AG20443 (cell line): Measurements from ENCODE around the gene LMOD2.
A peak's percentile ranks its signal among the peaks of the same experiment; 100 is the strongest.

Source experiments
- DNase-seq: peaks from one replicate; pipeline ENCODE4 v3.0.0; 2012; ENCODE audit warnings: low spot score, mixed read lengths

The LMOD2 gene

GRCh38 chr7:123639631-123640030, 16.0 kb upstream of the LMOD2 start:
- no peak for DNase-seq

- no peak for DNase-seq
Observed at GRCh38 chr7:123640583-123640982, 15.1 kb upstream of the LMOD2 start.

- no peak for DNase-seq
Observed at GRCh38 chr7:123641901-123642300, 13.8 kb upstream of the LMOD2 start.

- peak; percentile 40 for DNase-seq
Observed at GRCh38 chr7:123643495-123644441, 11.9 kb upstream of the LMOD2 start.

GRCh38 chr7:123645516-123645915, 10.2 kb upstream of the LMOD2 start:
- no peak for DNase-seq

- DNase-seq = no peak
Observed at GRCh38 chr7:123647106-123647730, 8.4 kb upstream of the LMOD2 start.

- DNase-seq = peak; percentile 20
Observed at GRCh38 chr7:123649964-123650363, 5.7 kb upstream of the LMOD2 start.

- no peak for DNase-seq
Observed at GRCh38 chr7:123650595-123650994, 5.1 kb upstream of the LMOD2 start.

- DNase-seq = no peak
Observed at GRCh38 chr7:123652406-123652805, 3.3 kb upstream of the LMOD2 start.

- no peak for DNase-seq
Observed at GRCh38 chr7:123653162-123653561, 2.5 kb upstream of the LMOD2 start.

GRCh38 chr7:123656544-123657303, 1.1 kb downstream of the LMOD2 start:
- no peak for DNase-seq

- no peak for DNase-seq
Observed at GRCh38 chr7:123657304-123657685, 1.6 kb downstream of the LMOD2 start.

GRCh38 chr7:123658023-123658422, 2.4 kb downstream of the LMOD2 start:
- no peak for DNase-seq

- no peak for DNase-seq
Observed at GRCh38 chr7:123660514-123661354, 5.1 kb downstream of the LMOD2 start.

GRCh38 chr7:123661765-123662164, 6.1 kb downstream of the LMOD2 start:
- no peak for DNase-seq

- DNase-seq = no peak
Observed at GRCh38 chr7:123662293-123662692, 6.6 kb downstream of the LMOD2 start.

GRCh38 chr7:123662755-123663154, 7.1 kb downstream of the LMOD2 start:
- DNase-seq = no peak

- DNase-seq = no peak
Observed at GRCh38 chr7:123663200-123663599, 7.5 kb downstream of the LMOD2 start.

- no peak for DNase-seq
Observed at GRCh38 chr7:123665157-123665556, 9.5 kb downstream of the LMOD2 start.

- no peak for DNase-seq
Observed at GRCh38 chr7:123665896-123666295, 10.2 kb downstream of the LMOD2 start.

GRCh38 chr7:123666492-123666891, 10.8 kb downstream of the LMOD2 start:
- DNase-seq = no peak

- no peak for DNase-seq
Observed at GRCh38 chr7:123669485-123669884, 13.8 kb downstream of the LMOD2 start.
